ENCODE results near the gene AGTRAP.

The AGTRAP gene

GRCh38 chr1:11707621-11708276 is 28.2 kb upstream of the AGTRAP start:
- DNase-seq = no peak

- DNase-seq = no peak
Measured at GRCh38 chr1:11708554-11709350, 27.2 kb upstream of the AGTRAP start.

GRCh38 chr1:11711490-11711889 is 24.4 kb upstream of the AGTRAP start:
- no peak for DNase-seq

GRCh38 chr1:11712285-11712684 is 23.7 kb upstream of the AGTRAP start:
- DNase-seq = no peak

- DNase-seq = no peak
Measured at GRCh38 chr1:11713095-11713494, 22.8 kb upstream of the AGTRAP start.

GRCh38 chr1:11714831-11715575 is 20.9 kb upstream of the AGTRAP start:
- no peak for DNase-seq

- DNase-seq = peak; percentile 82
Measured at GRCh38 chr1:11719313-11720032, 16.5 kb upstream of the AGTRAP start.

GRCh38 chr1:11720033-11720376 is 15.9 kb upstream of the AGTRAP start:
- DNase-seq = no peak

GRCh38 chr1:11720525-11720924 is 15.4 kb upstream of the AGTRAP start:
- no peak for DNase-seq

GRCh38 chr1:11721311-11721710 is 14.6 kb upstream of the AGTRAP start:
- no peak for DNase-seq

GRCh38 chr1:11722538-11722937 is 13.4 kb upstream of the AGTRAP start:
- DNase-seq = no peak

GRCh38 chr1:11725616-11726015 is 10.3 kb upstream of the AGTRAP start:
- no peak for DNase-seq

GRCh38 chr1:11727119-11727518 is 8.8 kb upstream of the AGTRAP start:
- DNase-seq = no peak

- DNase-seq = no peak
Measured at GRCh38 chr1:11728126-11728806, 7.7 kb upstream of the AGTRAP start.

GRCh38 chr1:11729155-11729497 is 6.8 kb upstream of the AGTRAP start:
- DNase-seq = no peak

GRCh38 chr1:11729498-11730428 is 6.2 kb upstream of the AGTRAP start:
- DNase-seq = no peak

GRCh38 chr1:11730429-11730891 is 5.5 kb upstream of the AGTRAP start:
- no peak for DNase-seq

- DNase-seq = no peak
Measured at GRCh38 chr1:11731691-11732283, 4.1 kb upstream of the AGTRAP start.

GRCh38 chr1:11733306-11733705 is 2.6 kb upstream of the AGTRAP start:
- no peak for DNase-seq

GRCh38 chr1:11735531-11735853 is 444 bp upstream of the AGTRAP start:
- no peak for DNase-seq

Data from effector CD4-positive, alpha-beta T cell (primary cell).